GM23338 (cell line): ENCODE results near the gene SPRR1B.

Experiments
- EZH2phosphoT487 ChIP-seq: fragments of 200-600 bp; sonication (generic); IDR thresholded peaks from one replicate; pipeline ENCODE4 v1.8.1; 2018; ENCODE audit warnings: antibody characterized with exemption; ENCODE audit not compliant: unreplicated experiment
- REST ChIP-seq: IDR thresholded peaks from one replicate; pipeline ENCODE4 v1.6.1; 2018; ENCODE audit warnings: antibody characterized with exemption; ENCODE audit not compliant: unreplicated experiment
- TF ChIP-seq, protein P1 (sequence below), 2 experiments: fragments of 200-600 bp in 1 of 2; sonication (generic) in 1 of 2; conservative IDR thresholded peaks; 2 replicates each; pipeline versions ENCODE4 v1.5.1 to v1.6.1; 2016 to 2017; ENCODE audit warnings: antibody characterized with exemption in 2 of 2, low read depth in 2 of 2, mild to moderate bottlenecking in 2 of 2, moderate library complexity in 1 of 2

- TF ChIP-seq EZH2phosphoT487 (no peak), REST (no peak)
- TF ChIP-seq, protein P1, sequence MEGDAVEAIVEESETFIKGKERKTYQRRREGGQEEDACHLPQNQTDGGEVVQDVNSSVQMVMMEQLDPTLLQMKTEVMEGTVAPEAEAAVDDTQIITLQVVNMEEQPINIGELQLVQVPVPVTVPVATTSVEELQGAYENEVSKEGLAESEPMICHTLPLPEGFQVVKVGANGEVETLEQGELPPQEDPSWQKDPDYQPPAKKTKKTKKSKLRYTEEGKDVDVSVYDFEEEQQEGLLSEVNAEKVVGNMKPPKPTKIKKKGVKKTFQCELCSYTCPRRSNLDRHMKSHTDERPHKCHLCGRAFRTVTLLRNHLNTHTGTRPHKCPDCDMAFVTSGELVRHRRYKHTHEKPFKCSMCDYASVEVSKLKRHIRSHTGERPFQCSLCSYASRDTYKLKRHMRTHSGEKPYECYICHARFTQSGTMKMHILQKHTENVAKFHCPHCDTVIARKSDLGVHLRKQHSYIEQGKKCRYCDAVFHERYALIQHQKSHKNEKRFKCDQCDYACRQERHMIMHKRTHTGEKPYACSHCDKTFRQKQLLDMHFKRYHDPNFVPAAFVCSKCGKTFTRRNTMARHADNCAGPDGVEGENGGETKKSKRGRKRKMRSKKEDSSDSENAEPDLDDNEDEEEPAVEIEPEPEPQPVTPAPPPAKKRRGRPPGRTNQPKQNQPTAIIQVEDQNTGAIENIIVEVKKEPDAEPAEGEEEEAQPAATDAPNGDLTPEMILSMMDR (conservative IDR thresholded peaks at IDR 0.05; ENCODE audit: low read depth in 2 of 2): no peak
Measured at GRCh38 chr1:152983743-152984142, 47.3 kb upstream of the SPRR1B start, which contains the start of gene SPRR1A.
